ENCODE data around the gene TAPT1.

DNA sequence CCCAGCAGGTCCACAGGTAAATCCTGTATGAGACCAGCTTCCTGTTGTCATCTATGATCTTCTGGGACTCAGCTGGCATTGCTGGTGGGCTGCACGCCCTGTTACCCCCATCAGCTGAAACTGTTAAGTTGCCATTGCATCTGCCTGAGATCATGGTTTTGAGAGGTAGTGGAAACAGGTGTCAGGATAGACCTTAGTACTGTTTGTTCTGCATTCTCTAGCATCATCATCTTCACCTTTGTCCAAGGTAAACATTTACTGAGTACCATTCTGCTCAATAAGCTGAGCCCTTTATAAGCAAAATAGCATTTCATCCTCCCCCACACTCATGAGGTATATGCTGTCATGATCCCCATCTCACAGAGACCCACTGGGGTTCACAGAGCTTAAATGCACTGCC lies 99.6 kb downstream of the TAPT1 start:
- TF ChIP-seq CTCF (IDR thresholded peaks at IDR 0.05; ENCODE audit: low read length) = no peak
- no peak for TF ChIP-seq EZH2 (IDR thresholded peaks at IDR 0.05; ENCODE audit: borderline replicate concordance, low read length)

All from OCI-LY1 (cell line).